Measurements from ENCODE around the gene COL20A1.

GRCh38 chr20:63334356-63334755 lies 41.4 kb downstream of the COL20A1 start:
- TF ChIP-seq CTCF (IDR thresholded peaks at IDR 0.05; ENCODE audit: low read depth, low read length): no peak
- TF ChIP-seq POLR2A (IDR thresholded peaks at IDR 0.05; ENCODE audit: extremely low read depth, insufficient read length): no peak
- no peak for TF ChIP-seq MAX (IDR thresholded peaks at IDR 0.05; ENCODE audit: low read depth, low read length)

All from NB4 (cell line).